ENCODE results near the gene GRAMD2A.

DNA sequence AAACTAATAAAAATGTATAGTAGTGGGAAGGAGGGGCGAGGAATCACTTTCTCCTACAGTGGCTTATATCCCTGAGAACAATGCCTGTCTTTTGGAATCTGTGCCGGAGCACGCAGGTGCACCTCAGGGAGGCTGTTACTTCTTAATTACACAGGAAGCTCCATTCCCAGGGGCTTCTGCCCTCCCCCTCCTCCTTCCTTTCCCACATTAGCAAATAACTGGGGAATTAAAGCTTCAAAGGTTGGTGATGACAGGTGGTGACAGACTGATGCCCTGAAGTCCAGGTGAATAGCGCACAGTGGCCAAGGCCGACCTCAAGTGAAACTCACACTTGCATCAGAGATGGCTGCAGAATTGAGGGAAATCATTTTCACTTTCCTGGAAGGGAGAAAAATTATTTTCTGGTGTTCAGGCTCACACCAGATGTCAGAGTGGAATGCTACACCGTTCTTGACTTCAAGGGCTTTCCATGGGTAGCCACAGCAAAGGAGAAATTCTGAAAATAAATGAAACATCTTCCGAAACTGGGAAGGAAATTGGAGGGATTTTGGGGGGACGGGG is 3.7 kb downstream of the GRAMD2A start:
- TF ChIP-seq, protein P1, sequence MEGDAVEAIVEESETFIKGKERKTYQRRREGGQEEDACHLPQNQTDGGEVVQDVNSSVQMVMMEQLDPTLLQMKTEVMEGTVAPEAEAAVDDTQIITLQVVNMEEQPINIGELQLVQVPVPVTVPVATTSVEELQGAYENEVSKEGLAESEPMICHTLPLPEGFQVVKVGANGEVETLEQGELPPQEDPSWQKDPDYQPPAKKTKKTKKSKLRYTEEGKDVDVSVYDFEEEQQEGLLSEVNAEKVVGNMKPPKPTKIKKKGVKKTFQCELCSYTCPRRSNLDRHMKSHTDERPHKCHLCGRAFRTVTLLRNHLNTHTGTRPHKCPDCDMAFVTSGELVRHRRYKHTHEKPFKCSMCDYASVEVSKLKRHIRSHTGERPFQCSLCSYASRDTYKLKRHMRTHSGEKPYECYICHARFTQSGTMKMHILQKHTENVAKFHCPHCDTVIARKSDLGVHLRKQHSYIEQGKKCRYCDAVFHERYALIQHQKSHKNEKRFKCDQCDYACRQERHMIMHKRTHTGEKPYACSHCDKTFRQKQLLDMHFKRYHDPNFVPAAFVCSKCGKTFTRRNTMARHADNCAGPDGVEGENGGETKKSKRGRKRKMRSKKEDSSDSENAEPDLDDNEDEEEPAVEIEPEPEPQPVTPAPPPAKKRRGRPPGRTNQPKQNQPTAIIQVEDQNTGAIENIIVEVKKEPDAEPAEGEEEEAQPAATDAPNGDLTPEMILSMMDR (IDR thresholded peaks at IDR 0.05) = no peak
- TF ChIP-seq POLR2A (IDR thresholded peaks at IDR 0.05) = no peak
